ENCODE results near the gene VWA2. TPM values are rescaled to one million over a fixed set of nuclear protein-coding genes. Genes with fewer than 3 reads are reported as not detected.

The VWA2 gene
- total RNA-seq, 1 experiment from 2014 or later: not detected

- Histone ChIP-seq H3K79me2 (ENCODE audit: insufficient read depth, low read length) (no peaks in the 10 kb centered on the region), H3K27me3 (ENCODE audit: insufficient read depth, low read length) (no peaks in the 10 kb centered on the region), H3K4me3 (replicated peaks in 1 of 2; ENCODE audit: low read depth in 1 of 2, low read length in 2 of 2) (no peak overlapping the region), H3K4me2 (ENCODE audit: low read length) (no peak overlapping the region), H3K36me3 (ENCODE audit: control insufficient read depth in 1 of 2, insufficient read depth in 2 of 2, low read length in 2 of 2) (no peaks in the 10 kb centered on the region), H2AFZ (ENCODE audit: low read depth, low read length, poor library complexity, severe bottlenecking) (no peak overlapping the region), H3K9me3 (ENCODE audit: control insufficient read depth in 1 of 2, insufficient read depth in 1 of 2, low read depth in 1 of 2, low read length in 2 of 2) (no peaks in the 10 kb centered on the region), H3K4me1 (ENCODE audit: control insufficient read depth in 1 of 2, insufficient read depth in 2 of 2, low read length in 2 of 2) (no peaks in the 10 kb centered on the region), H3K27ac (ENCODE audit: low read depth, low read length) (no peak overlapping the region), H3K9me2 (ENCODE audit: insufficient read depth) (no peaks in the 10 kb centered on the region), H4K20me1 (ENCODE audit: insufficient read depth) (no peaks in the 10 kb centered on the region), H3K9ac (ENCODE audit: low read length) (no peak overlapping the region)
- intact Hi-C loops (cut with micrococcal nuclease): no loop called here
- BruUV-seq (replicated peaks): no TSS peak
- POLR2A ChIA-PET: no interaction called here
- CTCF ChIA-PET: no interaction called here
- TF ChIP-seq YY1 (IDR thresholded peaks at IDR 0.05; ENCODE audit: extremely low read depth, insufficient replicate concordance, low read depth, low read length) (no peak), ZBTB33 (IDR thresholded peaks at IDR 0.05; ENCODE audit: extremely low read depth, insufficient replicate concordance, low read length) (no peak), EZH2phosphoT487 (IDR thresholded peaks at IDR 0.05; ENCODE audit: borderline replicate concordance) (no peak), ATF3 (IDR thresholded peaks at IDR 0.05) (no peak), RAD21 (IDR thresholded peaks at IDR 0.05; ENCODE audit: low read depth) (no peak), MAX (IDR thresholded peaks at IDR 0.05) (no peak), SRF (IDR thresholded peaks at IDR 0.05; ENCODE audit: low read depth) (no peak), CBX3 (IDR thresholded peaks at IDR 0.05; ENCODE audit: low read depth) (no peak), CEBPB (IDR thresholded peaks at IDR 0.05; ENCODE audit: low read depth) (no peak), FOSL1 (IDR thresholded peaks at IDR 0.05; ENCODE audit: low read depth) (no peak)
- ATAC-seq: no peak
- RAD21 ChIA-PET (ENCODE audit: low non-redundant PET in 1 of 2, low total read pairs in 2 of 2, uncharacterized antibody in 2 of 2, unreplicated experiment in 2 of 2): no interaction called here
- DNase-seq (ENCODE audit: low read depth, low spot score): no peak
These were observed 19.3 kb downstream of the VWA2 start for GRCh38 chr10:114258274-114258840.

Data from HCT116 (cell line).